ENCODE results near the gene HMGN1. TPM values are rescaled to one million over a fixed set of nuclear protein-coding genes. Genes with fewer than 3 reads are reported as not detected.

HMGN1 gene, protein sequence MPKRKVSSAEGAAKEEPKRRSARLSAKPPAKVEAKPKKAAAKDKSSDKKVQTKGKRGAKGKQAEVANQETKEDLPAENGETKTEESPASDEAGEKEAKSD
- total RNA-seq (2021) (469 to 522 TPM (median 522 TPM) in 3 replicates), Bru-seq, nascent RNA (percentile 99 among the genes with signal in this experiment)
- long read RNA-seq, experiment 1, full-length matches to known transcripts: 1,091 of 1,374 reads
- long read RNA-seq, experiment 1, partial matches to known transcripts: 143 of 1,374 reads
- long read RNA-seq, experiment 1, other reads (novel, unspliced or antisense): 140 of 1,374 reads
- long read RNA-seq, experiment 2, full-length matches to known transcripts: 379 of 706 reads
- long read RNA-seq, experiment 2, partial matches to known transcripts: 102 of 706 reads
- long read RNA-seq, experiment 2, other reads (novel, unspliced or antisense): 225 of 706 reads
- long read RNA-seq, experiment 3, transcript HMGN1-215 (7 exons, 745 nt): minor isoform, 5 of 426 reads
- long read RNA-seq, experiment 3, transcript HMGN1-204 (6 exons, 1,383 nt): minor isoform, 18 of 426 reads
- long read RNA-seq, experiment 3, transcript HMGN1-217 (6 exons, 1,014 nt): major isoform, 26 of 426 reads
- long read RNA-seq, experiment 3, partial matches to known transcripts: 305 of 426 reads
- long read RNA-seq, experiment 3, other reads (novel, unspliced or antisense): 69 of 426 reads

- Mint-ChIP-seq H3K36me3 (peaks cover 38% of the 10 kb centered on the region), H3K27ac (peak within 1 kb of the TSS; percentile 99), H3K27me3 (ENCODE audit: low read depth) (no peaks in the 10 kb centered on the region), H3K4me3 (peak within 1 kb of the TSS; percentile 94), H3K4me1 (peaks cover 46% of the 10 kb centered on the region), H3K9me3 (peaks cover 7% of the 10 kb centered on the region; the same call in 1 of the 2 replicates)
- ChIA-PET POLR2A (interaction anchor here (1.8 to 2.6 kb wide), 5 partner anchors 22 to 165 kb away, joined by 6 to 17 read pairs (median 11); partner anchors contain the start of genes BRWD1 and PSMG1), CTCF (interaction anchor here (1.0 to 1.4 kb wide), 2 partner anchors 37 to 39 kb away, joined by 3 to 13 read pairs; no protein-coding TSS in a partner anchor)
- peak; percentile 88 for DNase-seq (ENCODE audit: low spot score)
- peak; percentile 56 for ATAC-seq
- TF ChIP-seq HMGA2 (CRISPR knock-in tag; IDR thresholded peaks at IDR 0.05): no peak
- no peak for TF ChIP-seq ZNF423 (CRISPR knock-in tag; IDR thresholded peaks at IDR 0.05)
- TF ChIP-seq MXD4 (CRISPR knock-in tag; IDR thresholded peaks at IDR 0.05; ENCODE audit: borderline replicate concordance): no peak
- no peak for TF ChIP-seq JUN (CRISPR knock-in tag; IDR thresholded peaks at IDR 0.05)
- TF ChIP-seq ZNF219 (CRISPR knock-in tag; IDR thresholded peaks at IDR 0.05; ENCODE audit: borderline replicate concordance): no peak
- no peak for TF ChIP-seq SMAD4 (CRISPR knock-in tag; IDR thresholded peaks at IDR 0.05)
- TF ChIP-seq AFF4 (CRISPR knock-in tag; IDR thresholded peaks at IDR 0.05; ENCODE audit: borderline replicate concordance): no peak
- no peak for TF ChIP-seq ZNF263 (CRISPR knock-in tag; IDR thresholded peaks at IDR 0.05; ENCODE audit: low read depth)
- no peak for TF ChIP-seq ELF4 (CRISPR knock-in tag; IDR thresholded peaks at IDR 0.05; ENCODE audit: low read depth)
- TF ChIP-seq E2F1 (CRISPR knock-in tag; IDR thresholded peaks at IDR 0.05): no peak
- no peak for TF ChIP-seq JAZF1 (CRISPR knock-in tag; IDR thresholded peaks at IDR 0.05)
- no peak for TF ChIP-seq SMAD3 (CRISPR knock-in tag; IDR thresholded peaks at IDR 0.05; ENCODE audit: borderline replicate concordance)
- TF ChIP-seq ZNF232 (CRISPR knock-in tag; IDR thresholded peaks at IDR 0.05): no peak
- no peak for TF ChIP-seq IRF1 (CRISPR knock-in tag; IDR thresholded peaks at IDR 0.05)
- TF ChIP-seq FOXP4 (CRISPR knock-in tag; IDR thresholded peaks at IDR 0.05): no peak
- TF ChIP-seq ETV6 (CRISPR knock-in tag; IDR thresholded peaks at IDR 0.05): no peak
- no peak for TF ChIP-seq ATF2 (CRISPR knock-in tag; IDR thresholded peaks at IDR 0.05; ENCODE audit: borderline replicate concordance, low read depth)
- TF ChIP-seq, protein P1, sequence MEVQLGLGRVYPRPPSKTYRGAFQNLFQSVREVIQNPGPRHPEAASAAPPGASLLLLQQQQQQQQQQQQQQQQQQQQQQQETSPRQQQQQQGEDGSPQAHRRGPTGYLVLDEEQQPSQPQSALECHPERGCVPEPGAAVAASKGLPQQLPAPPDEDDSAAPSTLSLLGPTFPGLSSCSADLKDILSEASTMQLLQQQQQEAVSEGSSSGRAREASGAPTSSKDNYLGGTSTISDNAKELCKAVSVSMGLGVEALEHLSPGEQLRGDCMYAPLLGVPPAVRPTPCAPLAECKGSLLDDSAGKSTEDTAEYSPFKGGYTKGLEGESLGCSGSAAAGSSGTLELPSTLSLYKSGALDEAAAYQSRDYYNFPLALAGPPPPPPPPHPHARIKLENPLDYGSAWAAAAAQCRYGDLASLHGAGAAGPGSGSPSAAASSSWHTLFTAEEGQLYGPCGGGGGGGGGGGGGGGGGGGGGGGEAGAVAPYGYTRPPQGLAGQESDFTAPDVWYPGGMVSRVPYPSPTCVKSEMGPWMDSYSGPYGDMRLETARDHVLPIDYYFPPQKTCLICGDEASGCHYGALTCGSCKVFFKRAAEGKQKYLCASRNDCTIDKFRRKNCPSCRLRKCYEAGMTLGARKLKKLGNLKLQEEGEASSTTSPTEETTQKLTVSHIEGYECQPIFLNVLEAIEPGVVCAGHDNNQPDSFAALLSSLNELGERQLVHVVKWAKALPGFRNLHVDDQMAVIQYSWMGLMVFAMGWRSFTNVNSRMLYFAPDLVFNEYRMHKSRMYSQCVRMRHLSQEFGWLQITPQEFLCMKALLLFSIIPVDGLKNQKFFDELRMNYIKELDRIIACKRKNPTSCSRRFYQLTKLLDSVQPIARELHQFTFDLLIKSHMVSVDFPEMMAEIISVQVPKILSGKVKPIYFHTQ (CRISPR knock-in tag; IDR thresholded peaks at IDR 0.05): no peak
- TF ChIP-seq, protein P2, sequence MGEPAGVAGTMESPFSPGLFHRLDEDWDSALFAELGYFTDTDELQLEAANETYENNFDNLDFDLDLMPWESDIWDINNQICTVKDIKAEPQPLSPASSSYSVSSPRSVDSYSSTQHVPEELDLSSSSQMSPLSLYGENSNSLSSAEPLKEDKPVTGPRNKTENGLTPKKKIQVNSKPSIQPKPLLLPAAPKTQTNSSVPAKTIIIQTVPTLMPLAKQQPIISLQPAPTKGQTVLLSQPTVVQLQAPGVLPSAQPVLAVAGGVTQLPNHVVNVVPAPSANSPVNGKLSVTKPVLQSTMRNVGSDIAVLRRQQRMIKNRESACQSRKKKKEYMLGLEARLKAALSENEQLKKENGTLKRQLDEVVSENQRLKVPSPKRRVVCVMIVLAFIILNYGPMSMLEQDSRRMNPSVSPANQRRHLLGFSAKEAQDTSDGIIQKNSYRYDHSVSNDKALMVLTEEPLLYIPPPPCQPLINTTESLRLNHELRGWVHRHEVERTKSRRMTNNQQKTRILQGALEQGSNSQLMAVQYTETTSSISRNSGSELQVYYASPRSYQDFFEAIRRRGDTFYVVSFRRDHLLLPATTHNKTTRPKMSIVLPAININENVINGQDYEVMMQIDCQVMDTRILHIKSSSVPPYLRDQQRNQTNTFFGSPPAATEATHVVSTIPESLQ (CRISPR knock-in tag; IDR thresholded peaks at IDR 0.05): no peak
Measured at GRCh38 chr21:39348355-39349210, at the start of gene HMGN1. Gene HMGN1, minus strand, starts transcription at chr21:39349088. Its CDS starts 171 bp downstream, at chr21:39348917.
